AG04449 (cell line): ENCODE measurements around the gene C11orf97.
A peak's percentile ranks its signal among the peaks of the same experiment; 100 is the strongest.

Source experiments
- CTCF ChIA-PET: fragments of 350-600 bp; formaldehyde crosslinking; extraction: SDS; loops from one replicate; lab custom pipeline; 2021; ENCODE audit warnings: antibody characterized with exemption; lab: Yijun Ruan, JAX
- POLR2A ChIA-PET: fragments of 400-600, 350-600 bp; formaldehyde crosslinking; extraction: SDS; loops from one replicate; lab custom pipeline; 2020; ENCODE audit warnings: antibody characterized with exemption, inconsistent platforms; lab: Yijun Ruan, JAX
- DNase-seq: peaks from one replicate; pipeline ENCODE4 v3.0.0-alpha.2; 2010; ENCODE audit warnings: low read depth, low spot score
- H3K4me3 ChIP-seq: 2 replicates; pipeline ENCODE4 v1.5.1; 2011; ENCODE audit warnings: low read depth, mild to moderate bottlenecking, control low read depth, low read length
- CTCF ChIP-seq: IDR thresholded peaks from one replicate; pipeline ENCODE4 v1.5.1; 2011; ENCODE audit warnings: mild to moderate bottlenecking, moderate library complexity, low read length, control low read depth, inconsistent platforms; ENCODE audit not compliant: insufficient read depth; ENCODE audit errors: missing control alignments

The C11orf97 gene

GRCh38 chr11:94511932-94512781 lies at the start of gene C11orf97:
TSS of gene C11orf97 (plus strand) at chr11:94512461. CDS start at chr11:94512529, 68 bp downstream.
- TF ChIP-seq CTCF, result no peak
- CTCF ChIA-PET, result interaction anchor here (0.8 to 3.0 kb wide), 10 partner anchors 8 to 621 kb away, joined by 3 to 20 read pairs (median 4); no protein-coding TSS in a partner anchor
- POLR2A ChIA-PET, result no interaction called here
- DNase-seq, result no peak
- peak within 1 kb of the TSS; percentile 62 for H3K4me3 ChIP-seq

- H3K4me3 ChIP-seq, result no peak overlapping the region
- ChIA-PET POLR2A (no interaction called here), CTCF (no interaction called here)
- DNase-seq, result no peak
- TF ChIP-seq CTCF, result no peak
Observed at GRCh38 chr11:94469416-94469815, 42.8 kb upstream of the C11orf97 start.

- CTCF ChIA-PET, result no interaction called here
- no peak for TF ChIP-seq CTCF
- no peak for DNase-seq
- H3K4me3 ChIP-seq, result no peak overlapping the region
- POLR2A ChIA-PET, result no interaction called here
Observed at GRCh38 chr11:94472916-94473799, 39.1 kb upstream of the C11orf97 start.

- DNase-seq, result no peak
- H3K4me3 ChIP-seq, result no peak overlapping the region
- POLR2A ChIA-PET, result interaction anchor here (0.5 kb wide), 1 partner anchor 693 kb away, joined by 3 read pairs; the partner anchor contains the start of gene MED17
- CTCF ChIA-PET, result interaction anchor here (0.8 kb wide), 1 partner anchor 582 kb away, joined by 3 read pairs; no protein-coding TSS in a partner anchor
- no peak for TF ChIP-seq CTCF
Observed at GRCh38 chr11:94477624-94478023, 34.6 kb upstream of the C11orf97 start.

- TF ChIP-seq CTCF, result no peak
- ChIA-PET POLR2A (no interaction called here), CTCF (no interaction called here)
Observed at GRCh38 chr11:94481342-94481741, 30.9 kb upstream of the C11orf97 start.

More at GRCh38 chr11:94481342-94481741, 30.9 kb upstream of the C11orf97 start:
- DNase-seq, result no peak
- H3K4me3 ChIP-seq, result no peak overlapping the region
